Measurements from ENCODE around the gene RECQL5. TPM values are rescaled to one million over a fixed set of nuclear protein-coding genes. Genes with fewer than 3 reads are reported as not detected.

Gene RECQL5
- total RNA-seq, 2 donors from 2014 or later: 54.3 TPM

- Histone ChIP-seq H3K9ac (ENCODE audit: extremely low read depth, low read length, poor library complexity, severe bottlenecking) (no peak overlapping the region), H3K4me3 (ENCODE audit: low read length) (no peak overlapping the region), H3K27me3 (ENCODE audit: control insufficient read depth, insufficient read depth, low read length, poor library complexity, severe bottlenecking) (no peaks in the 10 kb centered on the region), H3K36me3 (ENCODE audit: control insufficient read depth, insufficient read depth, low read length) (peaks cover 4% of the 10 kb centered on the region), H3K4me1 (ENCODE audit: control insufficient read depth, insufficient read depth, low read length) (peaks cover 2% of the 10 kb centered on the region), H3K9me3 (ENCODE audit: control insufficient read depth, low read length) (no peaks in the 10 kb centered on the region), H3K27ac (ENCODE audit: low read depth, low read length) (no peak overlapping the region)
- 91 to 95% methylated on average over 9 to 10 of the region's 10 CpGs for WGBS, 2 experiments (ENCODE audit: insufficient coverage in 1 of 2, insufficient read length in 1 of 2)
- Mint-ChIP-seq H3K27me3 (ENCODE audit: insufficient read depth) (peaks cover 3% of the 10 kb centered on the region), H3K4me3 (no peak overlapping the region), H3K4me1 (peaks cover 3% of the 10 kb centered on the region), H3K36me3 (ENCODE audit: low read depth) (no peaks in the 10 kb centered on the region), H3K9me3 (no peaks in the 10 kb centered on the region), H3K27ac (no peak overlapping the region)
- no peak for TF ChIP-seq CTCF (conservative IDR thresholded peaks at IDR 0.05)
- no peak for DNase-seq
These were observed 39.9 kb downstream of the RECQL5 start for GRCh38 chr17:75627094-75627493.

GRCh38 chr17:75626496-75627038 is 40.4 kb downstream of the RECQL5 start:
- Mint-ChIP-seq H3K36me3 (ENCODE audit: low read depth) (no peaks in the 10 kb centered on the region), H3K9me3 (no peaks in the 10 kb centered on the region), H3K27ac (no peak overlapping the region), H3K4me3 (no peak overlapping the region), H3K27me3 (ENCODE audit: insufficient read depth) (peaks cover 3% of the 10 kb centered on the region), H3K4me1 (peaks cover 6% of the 10 kb centered on the region)
- no peaks in the 10 kb centered on the region for H3K9me3 ChIP-seq (ENCODE audit: control insufficient read depth, low read length)
- peaks cover 7% of the 10 kb centered on the region for H3K4me1 ChIP-seq (ENCODE audit: control insufficient read depth, insufficient read depth, low read length)
- no peak for DNase-seq
- H3K36me3 ChIP-seq (ENCODE audit: control insufficient read depth, insufficient read depth, low read length): no peaks in the 10 kb centered on the region
- no peak for TF ChIP-seq CTCF (conservative IDR thresholded peaks at IDR 0.05)
- H3K4me3 ChIP-seq (ENCODE audit: low read length): no peak overlapping the region
- 91 to 96% methylated on average over 6 to 11 of the region's 11 CpGs for WGBS, 2 experiments (ENCODE audit: insufficient coverage in 1 of 2, insufficient read length in 1 of 2)
- H3K27me3 ChIP-seq (ENCODE audit: control insufficient read depth, insufficient read depth, low read length, poor library complexity, severe bottlenecking): no peaks in the 10 kb centered on the region
- no peak overlapping the region for H3K9ac ChIP-seq (ENCODE audit: extremely low read depth, low read length, poor library complexity, severe bottlenecking)
- no peak overlapping the region for H3K27ac ChIP-seq (ENCODE audit: low read depth, low read length)

- no peak overlapping the region for H3K4me3 Mint-ChIP-seq
- H3K4me1 ChIP-seq (ENCODE audit: control insufficient read depth, insufficient read depth, low read length): peaks cover 7% of the 10 kb centered on the region
- peaks cover 6% of the 10 kb centered on the region for H3K4me1 Mint-ChIP-seq
- TF ChIP-seq CTCF (conservative IDR thresholded peaks at IDR 0.05): peak; percentile 89
- H3K27ac Mint-ChIP-seq: no peak overlapping the region
- no peak overlapping the region for H3K27ac ChIP-seq (ENCODE audit: low read depth, low read length)
- no peaks in the 10 kb centered on the region for H3K9me3 ChIP-seq (ENCODE audit: control insufficient read depth, low read length)
- H3K36me3 Mint-ChIP-seq (ENCODE audit: low read depth): no peaks in the 10 kb centered on the region
- H3K36me3 ChIP-seq (ENCODE audit: control insufficient read depth, insufficient read depth, low read length): no peaks in the 10 kb centered on the region
- DNase-seq: peak; percentile 95
- peaks cover 3% of the 10 kb centered on the region for H3K27me3 Mint-ChIP-seq (ENCODE audit: insufficient read depth)
- H3K9ac ChIP-seq (ENCODE audit: extremely low read depth, low read length, poor library complexity, severe bottlenecking): no peak overlapping the region
- H3K9me3 Mint-ChIP-seq: no peaks in the 10 kb centered on the region
- no peak overlapping the region for H3K4me3 ChIP-seq (ENCODE audit: low read length)
- no peaks in the 10 kb centered on the region for H3K27me3 ChIP-seq (ENCODE audit: control insufficient read depth, insufficient read depth, low read length, poor library complexity, severe bottlenecking)
- 82 to 93% methylated on average over 4 to 15 of the region's 15 CpGs for WGBS, 2 experiments (ENCODE audit: insufficient coverage in 1 of 2, insufficient read length in 1 of 2)
These were observed 41.0 kb downstream of the RECQL5 start for GRCh38 chr17:75625813-75626486.
